Activated naive CD4-positive, alpha-beta T cell treated with anti-CD3 and anti-CD28 coated beads, Interleukin-2, amount 10 ng/mL, durations not matched to agents 7 days and 5 days (primary cell): ENCODE data around the gene RC3H2.
A peak's percentile ranks its signal among the peaks of the same experiment; 100 is the strongest.
"Not testable (repeated sequence)": the region's sequence is repeated elsewhere in the genome, so short reads cannot be mapped to it uniquely, and the experiment has no call there.

Experiments used
- CTCF ChIA-PET: fragments of 350-600 bp; sonication (Branson Sonifier 250); formaldehyde crosslinking; loops from one replicate; lab custom pipeline; 2021; ENCODE audit warnings: antibody characterized with exemption; lab: Charles Lee
- DNase-seq: peaks from one replicate; pipeline ENCODE4 v3.0.0-alpha.2; 2020
- H3K27ac Mint-ChIP-seq: one replicate; pipeline ENCODE4 v1.8.0; 2021; ENCODE audit warnings: mild to moderate bottlenecking, moderate library complexity, mixed read lengths
- H3K27me3 Mint-ChIP-seq: one replicate; pipeline ENCODE4 v1.8.0; 2021; ENCODE audit warnings: mild to moderate bottlenecking, mixed read lengths
- H3K36me3 Mint-ChIP-seq: one replicate; pipeline ENCODE4 v1.8.0; 2021; ENCODE audit warnings: mixed read lengths
- H3K4me1 Mint-ChIP-seq: one replicate; pipeline ENCODE4 v1.8.0; 2021; ENCODE audit warnings: mixed read lengths
- H3K4me3 Mint-ChIP-seq: one replicate; pipeline ENCODE4 v1.8.0; 2021; ENCODE audit warnings: mild to moderate bottlenecking, moderate library complexity, mixed read lengths
- H3K9me3 Mint-ChIP-seq: one replicate; pipeline ENCODE4 v1.8.0; 2021; ENCODE audit warnings: mixed read lengths

Gene RC3H2

GRCh38 chr9:122819791-122820489, 85.2 kb downstream of the RC3H2 start:
- H3K4me1 Mint-ChIP-seq, result peaks cover 57% of the 10 kb centered on the region
- H3K4me3 Mint-ChIP-seq, result no peak overlapping the region
- H3K36me3 Mint-ChIP-seq, result peaks cover 54% of the 10 kb centered on the region
- no peaks in the 10 kb centered on the region for H3K27me3 Mint-ChIP-seq
- no peaks in the 10 kb centered on the region for H3K9me3 Mint-ChIP-seq
- no peak for DNase-seq
- CTCF ChIA-PET, result interaction anchor here (1.1 kb wide), 1 partner anchor 84 kb away, joined by 3 read pairs; no protein-coding TSS in a partner anchor
- H3K27ac Mint-ChIP-seq, result no peak overlapping the region

DNA sequence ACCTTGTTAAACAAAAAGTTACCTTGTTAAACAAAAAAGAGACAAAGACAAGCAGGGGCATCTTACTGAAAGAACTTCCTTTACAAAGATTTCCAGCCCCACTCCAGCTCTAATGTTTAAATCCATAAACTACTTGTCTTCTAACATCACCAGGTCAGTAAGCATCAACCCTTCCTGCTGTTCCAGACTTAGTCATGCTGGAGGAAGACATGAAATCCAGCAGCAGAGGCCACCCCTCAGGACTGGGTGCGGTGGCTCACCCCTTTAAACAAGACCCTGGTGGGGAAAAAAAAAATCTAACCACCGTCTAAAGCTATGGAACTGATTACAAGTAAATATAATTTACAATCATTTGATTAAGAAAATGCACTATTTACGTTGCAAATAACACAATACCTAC, 85.8 kb downstream of the RC3H2 start:
- DNase-seq, result no peak
- CTCF ChIA-PET, result no interaction called here
- Mint-ChIP-seq H3K4me1 (peaks cover 56% of the 10 kb centered on the region), H3K27me3 (no peaks in the 10 kb centered on the region), H3K27ac (no peak overlapping the region), H3K36me3 (peaks cover 52% of the 10 kb centered on the region), H3K4me3 (no peak overlapping the region), H3K9me3 (no peaks in the 10 kb centered on the region)

GRCh38 chr9:122816163-122816867, 88.8 kb downstream of the RC3H2 start:
- Mint-ChIP-seq H3K9me3 (no peaks in the 10 kb centered on the region), H3K36me3 (peaks cover 33% of the 10 kb centered on the region), H3K4me1 (peaks cover 42% of the 10 kb centered on the region), H3K27me3 (no peaks in the 10 kb centered on the region), H3K4me3 (peak overlapping the region; percentile 58), H3K27ac (peak overlapping the region; percentile 93)
- CTCF ChIA-PET, result interaction anchor here (0.6 to 2.0 kb wide), 7 partner anchors 9 to 532 kb away, joined by 3 to 9 read pairs (median 4); no protein-coding TSS in a partner anchor
- peak; percentile 71 for DNase-seq

DNA sequence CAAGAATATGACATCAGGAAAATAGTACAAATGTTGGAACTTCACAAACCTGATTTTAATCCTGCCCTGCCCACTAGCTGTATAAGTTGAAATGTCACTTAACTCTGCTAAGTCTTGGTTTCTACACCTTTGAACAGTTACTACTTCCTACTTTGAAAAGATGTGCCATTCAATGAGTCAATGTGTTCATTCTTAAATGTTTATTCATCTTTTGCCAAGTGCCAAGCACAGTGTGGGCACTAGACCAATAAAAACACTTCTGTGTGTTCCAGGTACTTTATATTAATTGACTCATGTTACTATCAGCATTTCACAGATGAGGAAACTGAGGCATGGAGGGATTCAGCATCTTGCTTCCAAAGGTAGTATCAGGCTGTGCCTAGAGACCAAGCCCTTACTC, 89.6 kb downstream of the RC3H2 start:
- no peak overlapping the region for H3K4me3 Mint-ChIP-seq
- peaks cover 39% of the 10 kb centered on the region for H3K4me1 Mint-ChIP-seq
- no peaks in the 10 kb centered on the region for H3K9me3 Mint-ChIP-seq
- H3K27me3 Mint-ChIP-seq, result no peaks in the 10 kb centered on the region
- no peak for DNase-seq
- CTCF ChIA-PET, result interaction anchor here (0.7 to 2.0 kb wide), 6 partner anchors 20 to 1023 kb away, joined by 3 to 9 read pairs (median 6); no protein-coding TSS in a partner anchor
- peaks cover 30% of the 10 kb centered on the region for H3K36me3 Mint-ChIP-seq
- peak overlapping the region; percentile 93 for H3K27ac Mint-ChIP-seq

DNA sequence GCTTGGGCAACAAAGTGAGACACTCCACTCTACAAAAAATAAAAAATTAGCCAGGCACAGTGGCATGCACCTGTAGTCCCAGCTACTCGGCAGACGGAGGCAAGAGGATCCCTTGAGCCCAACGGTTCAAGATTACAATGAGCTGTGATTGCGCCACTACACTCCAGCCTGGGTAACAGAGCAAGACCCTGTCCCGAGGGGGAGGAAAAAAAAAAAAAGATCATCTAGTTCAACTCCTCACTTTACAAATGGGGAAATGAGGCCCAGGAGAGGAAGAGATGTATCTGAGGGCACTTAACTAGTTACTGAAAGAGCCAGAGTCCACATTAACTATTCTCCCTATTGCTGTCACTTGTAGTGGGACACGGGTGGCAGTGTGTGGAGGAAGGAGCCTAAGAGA, 90.6 kb downstream of the RC3H2 start:
- no peak for DNase-seq
- H3K36me3 Mint-ChIP-seq, result peaks cover 20% of the 10 kb centered on the region
- CTCF ChIA-PET, result interaction anchor here (1.9 to 2.0 kb wide), 2 partner anchors 21 to 316 kb away, joined by 5 to 9 read pairs; no protein-coding TSS in a partner anchor
- no peaks in the 10 kb centered on the region for H3K27me3 Mint-ChIP-seq
- H3K9me3 Mint-ChIP-seq, result no peaks in the 10 kb centered on the region
- no peak overlapping the region for H3K4me3 Mint-ChIP-seq
- H3K27ac Mint-ChIP-seq, result no peak overlapping the region
- peaks cover 29% of the 10 kb centered on the region for H3K4me1 Mint-ChIP-seq

DNA sequence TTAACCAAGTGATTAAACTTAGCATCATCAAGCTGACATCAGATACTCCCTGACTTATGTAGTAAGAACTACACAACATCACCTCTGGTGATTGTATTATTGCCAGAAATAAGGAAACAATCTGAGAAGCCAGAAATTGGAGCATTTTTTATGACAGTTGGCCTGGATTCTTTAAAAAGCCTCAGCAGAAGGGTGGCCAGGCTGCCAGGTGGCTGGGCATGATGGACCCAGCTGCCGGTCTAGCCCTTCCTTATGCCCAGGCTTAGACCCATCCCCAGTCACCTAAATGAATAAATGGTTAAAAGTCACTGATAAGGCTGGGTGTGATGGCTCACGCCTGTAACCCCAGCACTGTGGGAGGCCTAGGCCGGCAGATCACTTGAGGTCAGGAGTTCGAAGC, 92.4 kb downstream of the RC3H2 start:
- CTCF ChIA-PET, result interaction anchor here (0.6 to 0.9 kb wide), 2 partner anchors 333 to 688 kb away, joined by 3 read pairs; no protein-coding TSS in a partner anchor
- Mint-ChIP-seq H3K4me3 (no peak overlapping the region), H3K4me1 (peaks cover 40% of the 10 kb centered on the region), H3K36me3 (peaks cover 16% of the 10 kb centered on the region), H3K27me3 (no peaks in the 10 kb centered on the region), H3K9me3 (no peaks in the 10 kb centered on the region), H3K27ac (no peak overlapping the region)
- DNase-seq, result no peak

- CTCF ChIA-PET, result interaction anchor here (0.7 to 4.0 kb wide), 9 partner anchors 18 to 686 kb away, joined by 3 to 51 read pairs (median 6); partner anchors contain the start of gene PDCL
- Mint-ChIP-seq H3K27me3 (no peaks in the 10 kb centered on the region), H3K9me3 (no peaks in the 10 kb centered on the region), H3K27ac (no peak overlapping the region), H3K36me3 (peaks cover 6% of the 10 kb centered on the region), H3K4me3 (no peak overlapping the region), H3K4me1 (peaks cover 28% of the 10 kb centered on the region)
- DNase-seq, result peak; percentile 85
These were observed 94.7 kb downstream of the RC3H2 start for GRCh38 chr9:122810306-122810946.

GRCh38 chr9:122809261-122809660, 95.9 kb downstream of the RC3H2 start:
- not testable (repeated sequence) for DNase-seq, H3K9me3 Mint-ChIP-seq, H3K4me3 Mint-ChIP-seq, H3K27me3 Mint-ChIP-seq, H3K36me3 Mint-ChIP-seq
- Mint-ChIP-seq H3K27ac (peak overlapping the region; percentile 7), H3K4me1 (peaks cover 22% of the 10 kb centered on the region)
- CTCF ChIA-PET, result interaction anchor here (0.8 to 4.0 kb wide), 8 partner anchors 182 to 714 kb away, joined by 3 to 51 read pairs (median 6); no protein-coding TSS in a partner anchor

DNA sequence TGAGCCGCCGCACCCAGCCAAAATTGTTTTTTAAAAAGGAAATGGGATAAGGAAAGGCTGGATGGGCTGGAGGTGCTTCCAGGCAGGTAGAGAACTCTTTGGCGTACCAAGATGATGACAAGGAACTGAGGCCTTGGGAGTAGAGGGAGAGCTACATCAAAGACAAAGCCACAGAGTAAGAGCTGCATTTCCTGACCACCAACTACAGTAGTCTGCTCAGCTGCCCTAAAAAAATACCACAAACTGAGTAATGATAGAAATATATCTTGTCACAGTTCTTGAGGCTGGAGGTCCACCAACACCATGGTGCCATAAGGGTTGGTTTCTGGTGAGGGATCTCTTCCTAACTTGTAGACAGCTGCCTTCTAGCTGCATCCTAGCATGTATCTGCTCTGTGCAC, 97.0 kb downstream of the RC3H2 start:
- Mint-ChIP-seq H3K36me3 (no peaks in the 10 kb centered on the region), H3K4me3 (no peak overlapping the region), H3K4me1 (peaks cover 22% of the 10 kb centered on the region), H3K27me3 (no peaks in the 10 kb centered on the region), H3K9me3 (no peaks in the 10 kb centered on the region), H3K27ac (no peak overlapping the region)
- no peak for DNase-seq
- CTCF ChIA-PET, result interaction anchor here (0.8 to 4.0 kb wide), 11 partner anchors 183 to 713 kb away, joined by 3 to 51 read pairs (median 5); no protein-coding TSS in a partner anchor

DNA sequence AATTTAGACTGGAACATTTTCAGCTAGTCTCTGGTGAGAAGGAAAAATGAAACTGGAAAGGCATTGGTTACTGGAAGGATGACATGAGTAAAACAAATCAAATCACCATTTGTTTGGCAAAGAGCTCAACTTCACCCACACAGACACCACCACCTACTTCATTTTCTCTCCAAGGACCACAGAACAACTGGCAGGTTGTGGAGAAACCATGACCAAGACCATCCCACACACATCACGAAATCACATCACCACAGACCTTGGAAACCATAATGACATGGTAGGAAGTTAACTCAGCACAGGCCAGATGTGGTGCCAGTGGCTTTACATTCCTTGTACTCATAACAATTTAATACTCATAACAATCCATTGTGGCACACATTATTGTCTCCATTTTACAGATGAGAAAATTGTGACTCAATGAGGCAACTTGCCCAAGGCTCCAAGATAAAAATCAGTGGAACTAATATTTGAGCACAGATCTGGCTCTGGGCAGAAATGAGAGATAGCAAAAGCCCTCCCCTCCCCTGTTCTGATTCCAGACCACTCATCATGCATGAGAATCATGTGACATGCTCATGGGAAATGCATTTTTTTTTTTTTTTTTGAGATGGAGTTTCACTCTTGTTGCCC, 97.8 kb downstream of the RC3H2 start:
- no peak for DNase-seq
- no peak overlapping the region for H3K27ac Mint-ChIP-seq

GRCh38 chr9:122806661-122807060, 98.5 kb downstream of the RC3H2 start:
- CTCF ChIA-PET, result interaction anchor here (1.0 to 2.0 kb wide), 3 partner anchors 308 to 683 kb away, joined by 3 to 9 read pairs (median 4); no protein-coding TSS in a partner anchor
- Mint-ChIP-seq H3K4me3 (no peak overlapping the region), H3K9me3 (no peaks in the 10 kb centered on the region), H3K27me3 (no peaks in the 10 kb centered on the region), H3K36me3 (no peaks in the 10 kb centered on the region), H3K27ac (no peak overlapping the region), H3K4me1 (peaks cover 22% of the 10 kb centered on the region)
- DNase-seq, result no peak

More for the DNA sequence above, 97.8 kb downstream of the RC3H2 start:
- Mint-ChIP-seq H3K9me3 (no peaks in the 10 kb centered on the region), H3K4me1 (peaks cover 22% of the 10 kb centered on the region), H3K36me3 (no peaks in the 10 kb centered on the region), H3K4me3 (no peak overlapping the region), H3K27me3 (no peaks in the 10 kb centered on the region)
- CTCF ChIA-PET, result interaction anchor here (1.0 to 4.0 kb wide), 8 partner anchors 184 to 685 kb away, joined by 3 to 51 read pairs (median 4); no protein-coding TSS in a partner anchor

- Mint-ChIP-seq H3K9me3 (no peaks in the 10 kb centered on the region), H3K4me3 (no peak within 1 kb of the TSS), H3K27ac (no peak within 1 kb of the TSS), H3K27me3 (no peaks in the 10 kb centered on the region), H3K4me1 (no peaks in the 10 kb centered on the region), H3K36me3 (no peaks in the 10 kb centered on the region)
- no peak for DNase-seq
- CTCF ChIA-PET, result no interaction called here
These were observed 104.8 kb downstream of the RC3H2 start, which contains the start of gene OR1K1 for GRCh38 chr9:122800066-122801060. Gene OR1K1, plus strand, starts transcription at chr9:122800123. Its CDS starts 0 bp downstream, at chr9:122800123.
